Thyroid gland (tissue), 4 donors: ENCODE results near the gene ZBTB7B.

Source experiments
- POLR2A ChIP-seq, 2 donors: fragments of 450-650 bp; IDR thresholded peaks; one replicate each; pipeline ENCODE4 v1.6.1; 2017; ENCODE audit warnings: antibody characterized with exemption in 2 of 2, mild to moderate bottlenecking in 2 of 2, moderate library complexity in 1 of 2
- TF ChIP-seq, protein P1 (sequence below), 6 experiments: fragments of 200-600 bp in 3 of 6; fragments of 450-650 bp in 3 of 6; sonication (generic) in 3 of 6; IDR thresholded peaks; one replicate each; pipeline ENCODE4 v1.5.1; 2016 to 2019; ENCODE audit warnings: antibody characterized with exemption in 6 of 6, mild to moderate bottlenecking in 2 of 6, inconsistent platforms in 1 of 6, moderate library complexity in 1 of 6

DNA sequence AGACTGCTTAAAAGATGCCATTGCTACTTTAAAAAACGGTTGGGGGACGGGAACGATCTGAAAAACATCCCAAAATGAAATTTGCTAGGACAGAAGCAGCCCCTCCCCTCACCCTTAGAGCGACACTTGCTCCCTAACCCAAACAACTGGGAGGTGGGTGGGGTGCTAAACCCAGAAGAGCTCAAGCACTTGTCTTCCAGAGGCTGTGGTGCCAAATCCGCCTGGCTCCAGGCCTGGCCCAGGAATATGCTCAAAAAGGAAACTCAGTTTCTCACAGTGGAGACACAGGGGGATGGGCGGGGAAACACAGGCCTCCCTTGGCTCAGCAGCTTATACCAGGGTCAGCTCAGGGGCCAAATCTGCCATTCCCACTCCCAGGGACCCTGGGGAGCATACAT lies 46.1 kb upstream of the ZBTB7B start:
- TF ChIP-seq, protein P1, sequence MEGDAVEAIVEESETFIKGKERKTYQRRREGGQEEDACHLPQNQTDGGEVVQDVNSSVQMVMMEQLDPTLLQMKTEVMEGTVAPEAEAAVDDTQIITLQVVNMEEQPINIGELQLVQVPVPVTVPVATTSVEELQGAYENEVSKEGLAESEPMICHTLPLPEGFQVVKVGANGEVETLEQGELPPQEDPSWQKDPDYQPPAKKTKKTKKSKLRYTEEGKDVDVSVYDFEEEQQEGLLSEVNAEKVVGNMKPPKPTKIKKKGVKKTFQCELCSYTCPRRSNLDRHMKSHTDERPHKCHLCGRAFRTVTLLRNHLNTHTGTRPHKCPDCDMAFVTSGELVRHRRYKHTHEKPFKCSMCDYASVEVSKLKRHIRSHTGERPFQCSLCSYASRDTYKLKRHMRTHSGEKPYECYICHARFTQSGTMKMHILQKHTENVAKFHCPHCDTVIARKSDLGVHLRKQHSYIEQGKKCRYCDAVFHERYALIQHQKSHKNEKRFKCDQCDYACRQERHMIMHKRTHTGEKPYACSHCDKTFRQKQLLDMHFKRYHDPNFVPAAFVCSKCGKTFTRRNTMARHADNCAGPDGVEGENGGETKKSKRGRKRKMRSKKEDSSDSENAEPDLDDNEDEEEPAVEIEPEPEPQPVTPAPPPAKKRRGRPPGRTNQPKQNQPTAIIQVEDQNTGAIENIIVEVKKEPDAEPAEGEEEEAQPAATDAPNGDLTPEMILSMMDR (IDR thresholded peaks at IDR 0.05): no peak
- no peak for TF ChIP-seq POLR2A (IDR thresholded peaks at IDR 0.05)
